ENCODE results near the gene DERA. TPM values are rescaled to one million over a fixed set of nuclear protein-coding genes. Genes with fewer than 3 reads are reported as not detected.
"Not testable (repeated sequence)": the region's sequence is repeated elsewhere in the genome, so short reads cannot be mapped to it uniquely, and the experiment has no call there.

Gene DERA
- polyA plus RNA-seq, 1 donor from 2014 or later = 29.9 TPM

DNA sequence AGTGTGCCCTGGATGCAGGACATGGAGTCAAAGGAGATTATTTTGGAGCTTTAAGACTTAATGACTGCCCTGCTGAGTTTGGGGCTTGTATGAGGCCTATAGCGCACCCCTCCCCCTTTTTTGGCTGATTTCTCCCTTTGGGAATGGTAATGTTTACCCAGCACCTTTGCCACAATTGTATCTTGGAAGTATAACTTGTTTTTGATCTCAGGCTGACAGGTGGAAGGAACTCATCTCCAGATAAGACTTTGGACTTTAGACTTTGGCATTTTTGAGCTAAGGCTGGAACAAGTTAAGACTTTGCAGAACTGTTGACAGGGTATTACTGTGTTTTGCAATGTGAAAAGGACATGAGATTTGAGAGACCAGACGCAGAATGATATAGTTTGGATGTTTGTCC is 110.5 kb downstream of the DERA start:
- no peak overlapping the region for H3K27ac Mint-ChIP-seq

DNA sequence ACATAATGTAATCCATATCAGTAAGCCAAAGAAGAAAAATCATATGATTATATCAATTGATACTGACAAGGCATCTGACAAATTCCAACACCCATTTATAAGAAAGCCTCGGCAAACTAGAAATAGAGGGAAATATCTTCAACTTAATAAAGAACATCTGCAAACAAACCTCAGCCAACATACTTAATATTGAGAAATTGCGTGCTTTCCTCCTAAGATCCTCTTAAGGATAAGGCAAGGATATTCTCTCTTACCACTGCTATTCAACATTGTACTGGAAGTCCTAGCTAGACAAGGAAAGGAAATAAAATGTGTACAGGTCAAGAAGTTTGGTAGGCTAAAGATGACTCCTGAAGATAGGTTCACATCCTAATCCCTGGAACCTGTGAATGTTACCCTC is 115.9 kb downstream of the DERA start:
- H3K4me3 Mint-ChIP-seq = no peak overlapping the region
- H3K27me3 Mint-ChIP-seq = no peaks in the 10 kb centered on the region
- peaks cover 36% of the 10 kb centered on the region for H3K36me3 Mint-ChIP-seq
- peaks cover 0 to 2% (median 0%) of the 10 kb centered on the region in 3 donors for H3K9me3 Mint-ChIP-seq
- peaks cover 0 to 6% (median 0%) of the 10 kb centered on the region in 3 donors for H3K4me1 Mint-ChIP-seq
- no peak overlapping the region for H3K27ac Mint-ChIP-seq

More for the DNA sequence above, 110.5 kb downstream of the DERA start:
- Mint-ChIP-seq H3K4me1 (peaks cover 0 to 6% (median 0%) of the 10 kb centered on the region in 3 donors), H3K9me3 (peaks cover 4 to 10% (median 9%) of the 10 kb centered on the region in 3 donors), H3K36me3 (peaks cover 47% of the 10 kb centered on the region), H3K27me3 (no peaks in the 10 kb centered on the region), H3K4me3 (no peak overlapping the region)

DNA sequence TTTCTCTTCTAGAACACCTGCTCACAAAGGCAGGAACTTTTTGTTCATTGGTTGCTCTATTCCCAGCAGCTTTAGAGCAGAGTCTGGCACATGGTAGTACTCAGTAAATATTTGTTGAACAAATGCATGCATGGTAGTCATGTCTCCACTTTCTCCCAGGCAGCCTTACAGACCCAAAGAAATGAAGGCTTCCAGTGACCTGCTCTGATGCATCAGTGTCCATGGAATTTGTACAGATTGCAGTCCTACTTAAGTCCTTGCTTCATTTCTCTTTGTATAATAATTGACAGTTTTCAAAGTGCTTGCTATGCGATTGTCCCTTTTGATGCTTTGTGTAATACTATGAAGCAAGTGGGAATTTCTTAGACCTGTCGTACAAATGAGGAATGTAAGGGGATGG is 119.6 kb downstream of the DERA start:
- H3K36me3 Mint-ChIP-seq = peaks cover 17% of the 10 kb centered on the region
- no peaks in the 10 kb centered on the region for H3K4me1 Mint-ChIP-seq
- no peak overlapping the region for H3K4me3 Mint-ChIP-seq
- H3K9me3 Mint-ChIP-seq = no peaks in the 10 kb centered on the region
- no peak overlapping the region for H3K27ac Mint-ChIP-seq
- no peaks in the 10 kb centered on the region for H3K27me3 Mint-ChIP-seq

DNA sequence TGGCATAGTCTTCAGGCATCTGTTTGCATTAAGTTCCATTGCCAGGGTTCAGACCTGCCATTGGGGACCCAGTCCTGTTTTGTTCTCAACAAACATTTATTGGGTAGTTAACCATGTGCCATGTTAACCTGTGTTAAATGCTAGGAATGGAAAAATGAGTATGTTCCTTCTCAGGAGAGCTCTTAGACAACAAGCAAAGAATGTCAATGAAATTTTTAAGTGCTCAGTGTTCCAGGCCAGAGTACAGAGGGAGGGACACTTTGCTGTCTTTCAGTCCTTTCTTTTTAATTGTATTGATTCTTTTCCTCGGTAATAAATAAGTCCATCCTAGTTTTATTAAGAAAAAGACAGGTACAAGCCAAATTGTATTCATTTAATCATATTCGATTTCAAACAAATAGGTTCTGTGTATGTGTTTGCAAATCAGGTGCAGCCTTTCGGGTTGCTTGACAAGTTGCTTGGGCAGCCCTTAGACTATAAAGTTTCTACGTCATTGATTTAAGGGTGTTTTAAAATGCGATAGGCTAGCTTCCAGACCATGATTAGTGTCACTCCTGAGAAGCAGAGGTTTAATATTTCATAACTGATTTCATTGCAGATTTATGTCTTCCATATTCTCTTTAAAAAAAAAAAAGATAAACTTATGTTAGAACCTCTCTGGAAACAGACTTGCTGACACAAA is 123.1 kb downstream of the DERA start:
- Mint-ChIP-seq H3K4me1 (no peaks in the 10 kb centered on the region), H3K9me3 (no peaks in the 10 kb centered on the region), H3K27me3 (no peaks in the 10 kb centered on the region), H3K36me3 (peaks cover 3% of the 10 kb centered on the region), H3K27ac (no peak overlapping the region), H3K4me3 (no peak overlapping the region)

DNA sequence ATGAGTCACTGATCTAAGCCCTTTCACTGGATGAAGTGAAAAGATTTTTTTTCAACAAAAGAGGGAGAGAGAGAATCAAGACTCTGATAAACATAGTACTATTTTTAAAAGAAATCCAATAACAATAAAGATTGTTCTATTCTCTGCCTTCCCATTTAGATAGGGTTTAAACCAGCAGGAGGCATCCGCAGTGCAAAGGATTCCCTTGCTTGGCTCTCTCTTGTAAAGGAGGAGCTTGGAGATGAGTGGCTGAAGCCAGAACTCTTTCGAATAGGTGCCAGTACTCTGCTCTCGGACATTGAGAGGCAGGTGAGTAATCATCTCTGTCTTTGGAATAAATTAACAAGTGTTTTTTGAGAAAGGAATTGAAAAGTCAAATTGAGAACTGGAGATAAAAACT is 124.9 kb downstream of the DERA start:
- no peaks in the 10 kb centered on the region for H3K27me3 Mint-ChIP-seq
- peaks cover 5% of the 10 kb centered on the region for H3K36me3 Mint-ChIP-seq
- no peak overlapping the region for H3K27ac Mint-ChIP-seq
- no peaks in the 10 kb centered on the region for H3K4me1 Mint-ChIP-seq
- no peaks in the 10 kb centered on the region for H3K9me3 Mint-ChIP-seq
- no peak overlapping the region for H3K4me3 Mint-ChIP-seq

DNA sequence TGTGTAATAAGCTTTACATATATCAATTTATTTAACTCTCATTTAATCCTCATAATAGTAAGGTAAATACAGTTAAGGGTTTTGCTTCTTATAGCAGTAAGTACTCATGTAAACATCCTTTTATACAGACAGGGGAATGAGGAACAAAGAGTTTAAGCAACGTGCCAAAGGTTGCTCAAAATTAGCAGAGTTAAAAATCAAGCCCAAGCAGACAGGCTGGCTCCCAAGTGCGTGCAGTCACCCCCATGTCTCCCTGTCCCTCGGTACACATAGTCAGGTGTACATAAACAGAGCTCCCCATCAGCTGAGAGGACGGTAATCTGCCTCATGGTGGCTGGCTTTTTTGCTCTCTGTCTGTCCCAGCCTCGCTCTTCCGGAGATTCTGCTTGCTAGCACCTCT is 126.4 kb downstream of the DERA start:
- Mint-ChIP-seq H3K27me3 (no peaks in the 10 kb centered on the region), H3K36me3 (peaks cover 2% of the 10 kb centered on the region), H3K4me3 (no peak overlapping the region), H3K4me1 (no peaks in the 10 kb centered on the region), H3K9me3 (peaks cover 0 to 9% (median 3%) of the 10 kb centered on the region in 3 donors), H3K27ac (no peak overlapping the region)

DNA sequence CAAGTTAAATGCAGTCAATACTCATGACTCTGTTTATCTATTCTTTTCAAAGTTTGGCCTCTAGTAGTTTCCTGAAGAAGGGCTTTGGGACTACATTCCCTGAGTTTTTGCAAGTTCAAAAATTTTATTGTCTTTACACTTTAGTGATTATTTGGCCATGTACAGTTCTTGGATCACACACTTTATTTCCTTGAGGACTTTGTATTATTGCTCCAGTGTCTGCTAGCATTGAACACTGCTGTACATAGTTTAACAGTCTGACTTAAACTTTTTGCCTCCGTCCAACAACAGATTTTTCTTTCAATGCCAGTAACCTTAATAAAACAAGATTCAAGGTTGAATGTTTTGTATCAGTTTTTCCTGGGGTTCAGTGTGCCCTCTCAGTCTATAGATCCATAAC is 132.3 kb downstream of the DERA start:
- H3K4me1 Mint-ChIP-seq = no peaks in the 10 kb centered on the region
- H3K27ac Mint-ChIP-seq = no peak overlapping the region
- no peaks in the 10 kb centered on the region for H3K27me3 Mint-ChIP-seq
- H3K9me3 Mint-ChIP-seq = peaks cover 3 to 32% (median 6%) of the 10 kb centered on the region in 3 donors
- peaks cover 8% of the 10 kb centered on the region for H3K36me3 Mint-ChIP-seq
- H3K4me3 Mint-ChIP-seq = no peak overlapping the region

DNA sequence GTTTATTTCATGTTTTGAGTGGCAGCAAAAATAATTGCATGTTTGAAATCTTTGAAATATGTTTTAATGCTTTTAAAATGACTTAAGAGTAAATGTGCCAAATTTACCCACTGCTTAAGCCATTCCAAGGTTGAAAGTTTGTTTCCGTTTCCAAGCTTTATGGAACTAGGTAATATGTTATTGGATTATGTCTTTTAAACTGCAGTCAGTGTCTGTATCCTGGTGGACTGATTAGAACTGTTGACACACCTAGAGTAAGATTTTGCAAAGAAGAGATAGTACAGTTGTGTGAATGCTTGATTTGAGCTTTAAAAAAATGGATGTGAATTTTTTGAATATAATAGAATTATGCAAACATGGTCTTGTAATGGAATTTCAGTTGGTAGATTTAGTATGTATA is 135.1 kb downstream of the DERA start:
- H3K4me1 Mint-ChIP-seq = no peaks in the 10 kb centered on the region
- H3K36me3 Mint-ChIP-seq = peaks cover 5% of the 10 kb centered on the region
- no peak overlapping the region for H3K27ac Mint-ChIP-seq
- no peak overlapping the region for H3K4me3 Mint-ChIP-seq
- H3K27me3 Mint-ChIP-seq = no peaks in the 10 kb centered on the region
- H3K9me3 Mint-ChIP-seq = peaks cover 3 to 38% (median 6%) of the 10 kb centered on the region in 3 donors

DNA sequence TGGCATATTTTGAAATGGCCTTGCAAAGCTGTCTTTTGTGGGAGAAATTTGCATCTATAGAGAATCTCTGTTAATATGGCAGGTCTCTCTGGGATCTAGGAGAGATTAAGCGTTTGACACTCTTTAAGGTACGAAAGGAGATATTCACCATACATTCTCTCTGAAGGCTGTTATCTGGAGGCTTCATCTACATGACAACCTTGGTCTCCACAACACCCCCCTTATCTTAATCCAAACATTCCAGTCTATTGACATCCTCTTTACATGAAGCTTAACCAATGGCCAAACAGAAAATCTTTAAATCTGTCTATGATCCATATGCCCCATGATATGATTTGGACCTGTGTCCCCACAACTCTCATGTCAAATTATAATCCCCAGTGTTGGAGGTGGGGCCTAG is 137.4 kb downstream of the DERA start:
- no peaks in the 10 kb centered on the region for H3K27me3 Mint-ChIP-seq
- H3K27ac Mint-ChIP-seq = no peak overlapping the region
- peaks cover 0 to 23% (median 6%) of the 10 kb centered on the region in 3 donors for H3K9me3 Mint-ChIP-seq
- H3K4me1 Mint-ChIP-seq = no peaks in the 10 kb centered on the region
- H3K4me3 Mint-ChIP-seq = no peak overlapping the region
- H3K36me3 Mint-ChIP-seq = peaks cover 5% of the 10 kb centered on the region

DNA sequence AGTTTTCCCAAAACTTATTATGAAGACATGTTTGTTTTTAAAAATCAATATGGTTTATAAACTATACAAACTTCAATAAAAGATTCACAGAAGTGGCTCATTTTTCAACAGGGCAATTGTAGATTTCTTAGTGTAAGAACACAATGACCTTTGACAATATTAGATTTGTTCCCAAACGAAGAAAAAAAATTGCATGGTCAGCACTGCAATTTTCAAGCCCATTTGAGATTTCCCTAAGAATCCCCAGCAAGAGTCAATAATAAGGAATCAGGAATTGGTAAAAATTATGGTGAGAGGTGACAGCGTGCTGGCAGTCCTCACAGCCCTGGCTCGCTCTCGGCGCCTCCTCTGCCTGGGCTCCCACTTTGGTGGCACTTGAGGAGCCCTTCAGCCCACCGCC is 145.8 kb downstream of the DERA start:
- no peaks in the 10 kb centered on the region for H3K27me3 Mint-ChIP-seq
- H3K9me3 Mint-ChIP-seq = peaks cover 3 to 7% (median 4%) of the 10 kb centered on the region in 3 donors
- H3K4me3 Mint-ChIP-seq = no peak overlapping the region
- H3K27ac Mint-ChIP-seq = no peak overlapping the region
- H3K4me1 Mint-ChIP-seq = no peaks in the 10 kb centered on the region
- peaks cover 2% of the 10 kb centered on the region for H3K36me3 Mint-ChIP-seq

DNA sequence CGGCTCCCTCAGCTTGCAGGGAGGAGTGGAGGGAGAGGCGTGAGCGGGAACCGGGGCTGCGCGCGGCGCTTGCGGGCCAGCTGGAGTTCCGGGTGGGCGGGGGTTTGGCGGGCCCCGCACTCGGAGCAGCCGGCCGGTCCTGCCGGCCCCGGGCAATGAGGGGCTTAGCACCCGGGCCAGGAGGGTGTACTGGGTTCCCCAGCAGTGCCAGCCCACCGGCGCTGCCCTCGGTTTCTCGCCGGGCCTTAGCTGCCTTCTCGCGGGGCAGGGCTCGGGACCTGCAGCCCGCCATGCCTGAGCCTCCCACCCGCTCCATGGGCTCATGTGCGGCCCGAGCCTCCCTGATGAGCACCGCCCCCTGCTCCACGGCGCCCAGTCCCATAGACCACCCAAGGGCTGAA is 146.2 kb downstream of the DERA start:
- not testable (repeated sequence) for H3K27ac Mint-ChIP-seq, H3K36me3 Mint-ChIP-seq, H3K4me3 Mint-ChIP-seq, H3K9me3 Mint-ChIP-seq, H3K27me3 Mint-ChIP-seq, H3K4me1 Mint-ChIP-seq

DNA sequence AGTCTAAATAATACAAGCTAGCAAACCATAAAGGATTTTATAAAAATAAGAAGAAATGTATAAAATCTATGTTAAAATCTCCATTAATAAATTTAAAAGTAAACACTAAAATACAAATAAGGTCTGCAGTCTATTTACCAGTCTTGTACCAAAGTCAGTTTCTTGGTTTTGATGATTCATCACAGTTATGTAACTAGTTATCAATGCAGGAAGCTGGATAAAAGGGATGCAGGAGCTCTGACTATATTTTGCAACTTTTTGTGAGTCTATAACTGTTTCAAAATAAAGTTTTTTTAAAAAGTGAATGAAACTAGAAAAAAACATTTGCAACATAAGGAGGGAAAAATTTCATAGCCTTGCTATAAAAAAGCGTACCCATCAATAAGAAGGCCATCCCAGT is 151.5 kb downstream of the DERA start:
- H3K9me3 Mint-ChIP-seq = no peaks in the 10 kb centered on the region
- H3K4me1 Mint-ChIP-seq = no peaks in the 10 kb centered on the region
- no peak overlapping the region for H3K4me3 Mint-ChIP-seq
- no peak overlapping the region for H3K27ac Mint-ChIP-seq
- peaks cover 2% of the 10 kb centered on the region for H3K36me3 Mint-ChIP-seq
- no peaks in the 10 kb centered on the region for H3K27me3 Mint-ChIP-seq

DNA sequence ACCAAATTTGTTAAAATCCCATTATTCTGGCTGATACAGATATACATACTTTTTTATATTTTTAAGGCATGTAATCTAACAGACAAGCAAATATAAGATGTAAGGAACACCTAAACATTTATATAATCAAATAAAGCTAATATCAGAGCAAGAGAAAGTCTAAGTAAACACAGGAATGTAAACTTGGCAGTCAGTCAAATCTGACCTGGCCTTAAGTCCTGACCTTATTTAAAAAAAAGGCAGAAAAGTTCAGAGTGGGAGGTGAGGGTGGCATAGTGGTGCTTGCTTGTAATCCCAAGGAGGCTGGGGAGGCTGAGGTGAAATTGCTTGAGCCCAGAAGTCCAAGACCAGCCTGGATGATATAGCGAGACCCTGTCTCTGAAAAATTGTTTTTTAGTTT is 152.6 kb downstream of the DERA start:
- no peak overlapping the region for H3K4me3 Mint-ChIP-seq
- H3K27ac Mint-ChIP-seq = no peak overlapping the region
- peaks cover 2% of the 10 kb centered on the region for H3K36me3 Mint-ChIP-seq
- H3K27me3 Mint-ChIP-seq = peaks cover 2% of the 10 kb centered on the region
- H3K9me3 Mint-ChIP-seq = no peaks in the 10 kb centered on the region
- H3K4me1 Mint-ChIP-seq = no peaks in the 10 kb centered on the region

DNA sequence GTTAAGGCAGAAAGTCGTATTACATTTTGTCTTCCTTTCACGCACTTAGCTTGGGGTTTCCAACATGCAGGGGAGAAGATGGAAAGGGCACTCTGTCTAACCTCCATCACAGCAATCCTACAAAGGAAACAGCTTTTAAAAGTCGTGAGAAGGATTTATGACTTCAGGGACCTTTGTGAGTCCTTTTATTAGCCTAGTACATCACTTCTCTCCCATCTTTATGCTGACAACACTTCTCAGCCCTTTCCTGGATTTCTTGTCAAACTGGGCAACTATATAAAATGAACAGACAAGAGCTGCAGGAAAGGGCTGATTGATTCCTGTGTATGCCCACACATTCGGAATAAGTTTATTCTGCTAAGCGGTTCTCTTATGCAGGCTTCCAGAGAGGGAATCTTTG is 159.0 kb downstream of the DERA start:
- no peaks in the 10 kb centered on the region for H3K36me3 Mint-ChIP-seq
- no peaks in the 10 kb centered on the region for H3K9me3 Mint-ChIP-seq
- H3K4me1 Mint-ChIP-seq = no peaks in the 10 kb centered on the region
- peaks cover 8% of the 10 kb centered on the region for H3K27me3 Mint-ChIP-seq
- no peak overlapping the region for H3K4me3 Mint-ChIP-seq
- H3K27ac Mint-ChIP-seq = no peak overlapping the region

DNA sequence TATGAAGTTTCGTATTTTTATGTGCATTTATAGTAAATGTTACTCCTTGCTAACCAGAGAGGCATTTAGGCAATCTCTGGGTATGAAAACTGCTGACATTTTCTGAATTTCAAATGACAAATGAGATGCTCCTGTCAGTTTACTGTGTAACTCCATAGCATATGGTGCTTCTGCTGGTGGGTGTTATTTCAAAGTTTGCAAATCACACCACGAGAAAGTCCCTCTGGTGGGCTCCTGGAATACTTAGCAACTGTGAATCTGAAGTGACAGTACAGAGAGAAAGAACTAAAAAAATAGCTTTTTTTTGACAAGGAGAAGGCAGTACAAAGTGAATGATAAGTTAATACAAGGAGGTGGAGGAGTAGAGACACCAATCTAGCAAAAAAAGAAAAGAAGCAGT is 161.5 kb downstream of the DERA start:
- no peaks in the 10 kb centered on the region for H3K4me1 Mint-ChIP-seq
- H3K36me3 Mint-ChIP-seq = no peaks in the 10 kb centered on the region
- H3K4me3 Mint-ChIP-seq = no peak overlapping the region
- no peak overlapping the region for H3K27ac Mint-ChIP-seq
- H3K27me3 Mint-ChIP-seq = peaks cover 8% of the 10 kb centered on the region
- no peaks in the 10 kb centered on the region for H3K9me3 Mint-ChIP-seq

DNA sequence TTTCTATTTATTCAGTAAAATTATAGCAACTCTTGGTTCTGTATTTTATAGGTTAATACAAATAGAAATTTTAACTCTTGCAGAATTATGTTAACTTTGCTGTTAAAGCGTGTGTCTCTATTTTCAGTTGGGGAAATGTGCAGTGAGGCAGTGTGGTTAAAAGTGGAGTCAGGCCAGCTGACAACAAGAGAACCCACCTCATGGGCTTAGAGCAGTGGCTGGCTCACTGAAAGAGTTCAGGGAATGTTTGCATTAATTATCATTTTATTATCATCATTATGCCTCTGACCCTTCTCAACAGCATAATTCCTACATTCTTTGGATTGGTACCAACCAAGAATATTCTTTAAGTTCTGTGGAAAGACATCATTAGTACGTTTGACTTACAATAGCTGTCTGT is 163.8 kb downstream of the DERA start:
- Mint-ChIP-seq H3K4me3 (no peak overlapping the region), H3K9me3 (no peaks in the 10 kb centered on the region), H3K4me1 (no peaks in the 10 kb centered on the region), H3K27me3 (peaks cover 4% of the 10 kb centered on the region), H3K27ac (no peak overlapping the region), H3K36me3 (no peaks in the 10 kb centered on the region)

All from IgD-negative memory B cell (primary cell).